ENCODE measurements around the gene UFD1. TPM values are rescaled to one million over a fixed set of nuclear protein-coding genes. Genes with fewer than 3 reads are reported as not detected.

UFD1 gene
- polyA plus RNA-seq, 1 of the 3 experiments (the other 2 are of a cell fraction) = 111 TPM

DNA sequence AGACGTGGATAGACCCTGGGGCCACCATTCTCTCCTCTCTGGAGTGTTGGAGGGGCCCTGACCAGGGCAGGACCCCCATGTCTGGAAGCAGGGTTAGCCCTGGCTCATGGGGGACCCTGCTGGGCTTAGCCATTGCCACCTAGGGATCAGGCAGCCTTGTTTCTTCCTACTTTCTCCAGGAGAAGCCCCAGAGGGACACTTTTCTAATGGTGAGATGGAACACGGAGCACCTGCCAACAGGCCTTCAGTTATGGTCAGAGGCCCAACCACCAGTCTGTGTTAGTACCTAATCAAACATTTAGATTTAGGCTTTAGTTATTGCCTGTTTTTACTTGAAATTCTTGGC is 29.6 kb downstream of the UFD1 start:
- Histone ChIP-seq H4K20me1 (ENCODE audit: insufficient read depth) (no peaks in the 10 kb centered on the region), H3K36me3 (replicated peaks in 1 of 2; ENCODE audit: control insufficient read depth in 1 of 2, insufficient read depth in 2 of 2, low read length in 1 of 2) (peaks cover 24 to 56% of the 10 kb centered on the region in 2 experiments), H3K27ac (ENCODE audit: low read depth in 2 of 2, low read length in 1 of 2) (no peak overlapping the region), H3K4me3 (ENCODE audit: low read depth in 2 of 2, low read length in 1 of 2) (no peak overlapping the region), H3K9me2 (no peaks in the 10 kb centered on the region), H3K4me1 (ENCODE audit: control insufficient read depth in 1 of 2, insufficient read depth in 2 of 2, low read depth in 1 of 2, low read length in 1 of 2) (peaks cover 0 to 19% of the 10 kb centered on the region in 2 experiments; a peak in 1 of 4 replicates), H3K4me2 (no peak overlapping the region), H3K9me3 (no peaks in the 10 kb centered on the region), H3K79me2 (ENCODE audit: insufficient read depth) (peaks cover 31% of the 10 kb centered on the region), H3K27me3 (ENCODE audit: insufficient read depth) (no peaks in the 10 kb centered on the region), H3K9ac (no peak overlapping the region), H3F3A (replicated peaks; ENCODE audit: insufficient read depth) (peaks cover 9% of the 10 kb centered on the region), H2AFZ (ENCODE audit: low read depth) (no peak overlapping the region)
- CTCF ChIA-PET = no interaction called here
- 68% methylated on average over 2 of the region's 2 CpGs for WGBS (ENCODE audit: low lambda C conversion rate)
- POLR2A ChIA-PET = no interaction called here
- TF ChIP-seq, protein P1, sequence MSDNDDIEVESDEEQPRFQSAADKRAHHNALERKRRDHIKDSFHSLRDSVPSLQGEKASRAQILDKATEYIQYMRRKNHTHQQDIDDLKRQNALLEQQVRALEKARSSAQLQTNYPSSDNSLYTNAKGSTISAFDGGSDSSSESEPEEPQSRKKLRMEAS (IDR thresholded peaks at IDR 0.05; ENCODE audit: low read depth) = no peak
- TF ChIP-seq RCOR1 (IDR thresholded peaks at IDR 0.05; ENCODE audit: low read length) (no peak), TEAD4 (IDR thresholded peaks at IDR 0.05; ENCODE audit: borderline replicate concordance, insufficient read depth) (no peak), RFX5 (IDR thresholded peaks at IDR 0.05; ENCODE audit: low read length) (no peak), ELF1 (IDR thresholded peaks at IDR 0.05) (no peak), SIN3A (IDR thresholded peaks at IDR 0.05; ENCODE audit: borderline replicate concordance, low read depth, low read length) (no peak), NFIC (IDR thresholded peaks at IDR 0.05; ENCODE audit: borderline replicate concordance) (no peak), TCF12 (IDR thresholded peaks at IDR 0.05) (no peak), RXRA (IDR thresholded peaks at IDR 0.05; ENCODE audit: borderline replicate concordance, low read depth) (no peak), GABPA (IDR thresholded peaks at IDR 0.05; ENCODE audit: low read depth) (no peak), FOXJ3 (CRISPR knock-in tag; IDR thresholded peaks at IDR 0.05) (no peak), SMC3 (IDR thresholded peaks at IDR 0.05; ENCODE audit: low read depth, low read length) (no peak), TAF1 (IDR thresholded peaks at IDR 0.05; ENCODE audit: borderline replicate concordance, low read depth, low read length) (no peak), JUND (IDR thresholded peaks at IDR 0.05) (no peak), EZH2phosphoT487 (IDR thresholded peaks at IDR 0.05; ENCODE audit: borderline replicate concordance, low read depth) (no peak), FOXM1 (IDR thresholded peaks at IDR 0.05; ENCODE audit: low read depth) (no peak), FOSL2 (IDR thresholded peaks at IDR 0.05; ENCODE audit: borderline replicate concordance, low read depth) (no peak)
- TF ChIP-seq, protein P2, sequence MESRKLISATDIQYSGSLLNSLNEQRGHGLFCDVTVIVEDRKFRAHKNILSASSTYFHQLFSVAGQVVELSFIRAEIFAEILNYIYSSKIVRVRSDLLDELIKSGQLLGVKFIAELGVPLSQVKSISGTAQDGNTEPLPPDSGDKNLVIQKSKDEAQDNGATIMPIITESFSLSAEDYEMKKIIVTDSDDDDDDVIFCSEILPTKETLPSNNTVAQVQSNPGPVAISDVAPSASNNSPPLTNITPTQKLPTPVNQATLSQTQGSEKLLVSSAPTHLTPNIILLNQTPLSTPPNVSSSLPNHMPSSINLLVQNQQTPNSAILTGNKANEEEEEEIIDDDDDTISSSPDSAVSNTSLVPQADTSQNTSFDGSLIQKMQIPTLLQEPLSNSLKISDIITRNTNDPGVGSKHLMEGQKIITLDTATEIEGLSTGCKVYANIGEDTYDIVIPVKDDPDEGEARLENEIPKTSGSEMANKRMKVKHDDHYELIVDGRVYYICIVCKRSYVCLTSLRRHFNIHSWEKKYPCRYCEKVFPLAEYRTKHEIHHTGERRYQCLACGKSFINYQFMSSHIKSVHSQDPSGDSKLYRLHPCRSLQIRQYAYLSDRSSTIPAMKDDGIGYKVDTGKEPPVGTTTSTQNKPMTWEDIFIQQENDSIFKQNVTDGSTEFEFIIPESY (IDR thresholded peaks at IDR 0.05; ENCODE audit: borderline replicate concordance, low read depth) = no peak
- TF ChIP-seq, protein P3, sequence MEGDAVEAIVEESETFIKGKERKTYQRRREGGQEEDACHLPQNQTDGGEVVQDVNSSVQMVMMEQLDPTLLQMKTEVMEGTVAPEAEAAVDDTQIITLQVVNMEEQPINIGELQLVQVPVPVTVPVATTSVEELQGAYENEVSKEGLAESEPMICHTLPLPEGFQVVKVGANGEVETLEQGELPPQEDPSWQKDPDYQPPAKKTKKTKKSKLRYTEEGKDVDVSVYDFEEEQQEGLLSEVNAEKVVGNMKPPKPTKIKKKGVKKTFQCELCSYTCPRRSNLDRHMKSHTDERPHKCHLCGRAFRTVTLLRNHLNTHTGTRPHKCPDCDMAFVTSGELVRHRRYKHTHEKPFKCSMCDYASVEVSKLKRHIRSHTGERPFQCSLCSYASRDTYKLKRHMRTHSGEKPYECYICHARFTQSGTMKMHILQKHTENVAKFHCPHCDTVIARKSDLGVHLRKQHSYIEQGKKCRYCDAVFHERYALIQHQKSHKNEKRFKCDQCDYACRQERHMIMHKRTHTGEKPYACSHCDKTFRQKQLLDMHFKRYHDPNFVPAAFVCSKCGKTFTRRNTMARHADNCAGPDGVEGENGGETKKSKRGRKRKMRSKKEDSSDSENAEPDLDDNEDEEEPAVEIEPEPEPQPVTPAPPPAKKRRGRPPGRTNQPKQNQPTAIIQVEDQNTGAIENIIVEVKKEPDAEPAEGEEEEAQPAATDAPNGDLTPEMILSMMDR (IDR thresholded peaks at IDR 0.05) = no peak
- DNase-seq = no peak

Measured in SK-N-SH (cell line).